Lung microvascular endothelial cell (primary cell): Measurements from ENCODE around the gene TRAF3IP1. TPM values are rescaled to one million over a fixed set of nuclear protein-coding genes. Genes with fewer than 3 reads are reported as not detected.
A peak's percentile ranks its signal among the peaks of the same experiment; 100 is the strongest.
"Not testable (repeated sequence)": the region's sequence is repeated elsewhere in the genome, so short reads cannot be mapped to it uniquely, and the experiment has no call there.

Source experiments
- DNase-seq, 2 donors: peaks; one replicate each; pipeline versions ENCODE4 v3.0.0 to v3.0.0-alpha.2; 2010; ENCODE audit warnings: low read depth in 2 of 2
- total RNA-seq: library from RNA; depleted of rRNA; stranded (reverse); fragments of >200 nt; gene quantifications from 2 replicates; pipeline ENCODE4 v1.2.1, GENCODE V29; 2014

TRAF3IP1 gene
- total RNA-seq, 1 donor from 2014 or later, result 2.6 TPM

DNA sequence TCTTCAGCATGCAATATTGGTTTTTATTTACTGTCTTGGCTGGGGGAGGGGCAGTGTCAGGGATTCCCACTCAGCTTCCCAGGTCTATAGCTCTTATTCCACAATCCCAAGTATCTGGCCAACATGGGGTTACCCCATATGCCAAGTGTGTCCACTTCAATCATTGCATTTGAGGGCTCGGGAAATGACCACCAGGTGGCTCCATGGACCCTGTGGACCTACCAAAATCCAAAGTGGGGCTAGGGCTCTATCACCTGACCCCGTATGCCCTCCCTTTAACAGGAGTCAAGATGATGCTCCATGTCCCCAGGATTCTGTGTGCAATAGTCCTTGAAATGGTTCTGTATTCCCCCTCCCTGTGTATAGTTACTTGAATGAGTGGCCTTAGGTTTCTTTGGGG is 12.1 kb upstream of the TRAF3IP1 start:
- DNase-seq, result no peak

DNA sequence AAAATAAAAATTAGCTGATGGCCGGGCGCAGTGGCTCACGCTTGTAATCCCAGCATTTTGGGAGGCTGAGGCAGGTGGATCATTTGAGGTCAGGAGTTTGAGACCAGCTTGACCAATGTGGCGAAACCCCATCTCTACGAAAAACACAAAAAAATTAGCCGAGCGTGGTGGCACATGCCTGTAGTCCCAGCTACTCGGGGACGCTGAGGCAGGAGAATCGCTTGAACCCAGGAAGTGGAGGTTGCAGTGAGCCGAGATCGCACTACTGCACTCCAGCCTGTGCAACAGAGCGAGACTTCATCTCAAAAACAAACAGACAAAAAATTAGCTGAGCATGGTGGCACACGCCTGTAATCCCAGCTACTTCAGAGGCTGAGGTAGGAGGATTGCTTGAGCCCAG is 9.6 kb upstream of the TRAF3IP1 start:
- DNase-seq, result not testable (repeated sequence)

DNA sequence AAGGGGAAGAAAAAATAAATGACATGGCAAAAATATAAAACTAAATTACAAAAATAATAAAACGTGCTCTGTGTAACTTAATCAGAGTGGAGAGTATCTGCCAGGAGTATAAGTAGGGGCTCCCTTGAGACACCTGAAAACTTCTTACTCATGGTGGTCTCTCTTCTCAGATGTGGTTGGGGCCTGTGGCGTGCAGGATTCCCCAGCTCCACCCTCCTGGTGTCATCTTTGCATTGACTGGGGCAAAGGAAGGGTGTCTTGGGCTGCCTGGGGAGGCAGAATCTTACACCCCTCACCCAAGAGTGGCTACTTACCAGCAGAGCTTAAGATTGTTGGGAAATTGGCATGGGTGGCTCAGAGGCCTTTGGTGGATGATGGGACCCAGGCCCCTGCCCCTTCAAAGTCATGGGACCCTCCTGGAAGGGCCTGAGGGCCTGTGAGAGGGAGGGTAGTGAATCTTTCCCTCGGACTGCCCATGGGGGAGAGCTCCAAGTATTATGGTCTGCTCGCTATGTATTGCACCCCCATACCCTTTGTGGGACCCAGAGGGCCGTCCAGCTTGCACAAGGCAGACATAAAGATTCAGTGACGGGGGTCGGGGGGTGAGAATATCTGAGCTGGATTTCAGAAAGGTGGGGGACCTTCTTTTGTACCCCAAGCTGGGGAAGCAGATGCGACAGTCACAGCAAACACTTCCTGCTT is 6.9 kb upstream of the TRAF3IP1 start:
- no peak for DNase-seq

- DNase-seq, result no peak
Observed at GRCh38 chr2:238313991-238314350, 6.3 kb upstream of the TRAF3IP1 start.

- DNase-seq, result no peak
Observed at GRCh38 chr2:238314576-238314975, 5.7 kb upstream of the TRAF3IP1 start.

DNA sequence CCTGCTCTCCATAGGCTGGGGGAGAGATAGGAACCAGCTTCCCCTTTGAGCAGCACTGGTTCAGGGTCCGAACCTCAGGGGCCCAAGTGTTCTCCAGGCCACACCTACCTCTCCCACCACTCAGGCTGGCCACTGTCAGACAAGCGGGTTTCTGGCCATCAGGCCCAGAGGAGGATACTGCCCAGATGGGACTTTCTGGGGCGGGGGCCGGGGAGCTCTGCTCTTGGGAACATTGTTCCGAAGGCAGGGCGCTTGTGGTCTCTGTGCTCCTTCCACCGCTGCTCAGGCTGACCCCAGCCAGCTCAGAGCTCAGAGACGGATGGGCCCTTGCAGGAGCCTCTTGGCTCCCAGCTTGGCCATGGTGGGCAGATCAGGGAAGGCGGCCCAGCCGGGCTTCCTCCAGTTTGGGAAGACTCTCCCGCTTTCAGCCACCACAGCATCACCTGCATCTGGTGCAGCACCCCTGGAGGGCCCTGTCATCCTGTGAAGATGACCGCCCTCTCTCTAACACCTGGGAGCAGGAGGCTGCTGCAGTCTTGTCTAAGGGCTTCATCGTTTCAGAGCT is 5.2 kb upstream of the TRAF3IP1 start:
- no peak for DNase-seq

DNA sequence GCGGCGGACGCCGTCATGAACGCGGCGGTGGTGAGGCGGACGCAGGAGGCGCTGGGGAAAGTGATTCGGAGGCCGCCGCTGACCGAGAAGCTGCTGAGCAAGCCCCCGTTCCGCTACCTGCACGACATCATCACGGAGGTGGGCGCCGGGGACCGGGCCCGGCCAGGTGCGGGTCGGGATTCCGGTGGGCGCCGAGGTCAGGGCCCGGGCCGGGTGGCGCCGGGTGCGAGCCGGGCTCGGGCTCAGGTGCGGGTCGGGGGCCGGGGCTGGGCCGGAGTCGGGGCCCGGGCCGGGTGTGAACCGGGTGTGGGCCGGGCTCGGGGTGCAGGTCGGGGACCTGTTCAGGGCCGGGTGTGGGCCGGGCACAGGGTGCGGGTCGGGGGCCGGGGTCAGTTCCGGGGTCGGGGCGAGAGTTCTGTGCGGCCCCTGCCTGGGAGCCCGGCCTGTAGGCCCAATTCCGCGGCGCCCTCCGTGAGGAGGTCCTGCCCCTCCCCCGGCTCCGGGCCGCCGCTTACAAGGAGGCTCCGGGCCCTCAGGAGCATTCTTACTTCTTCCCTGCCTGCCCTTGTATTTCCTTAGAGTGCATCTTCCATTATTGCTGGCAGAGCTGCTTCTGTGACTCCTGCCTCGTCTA is 447 bp downstream of the TRAF3IP1 start:
- peak in 1 of 2 donors; percentile 10 for DNase-seq

GRCh38 chr2:238321467-238321866 is 1.1 kb downstream of the TRAF3IP1 start:
- DNase-seq, result no peak

DNA sequence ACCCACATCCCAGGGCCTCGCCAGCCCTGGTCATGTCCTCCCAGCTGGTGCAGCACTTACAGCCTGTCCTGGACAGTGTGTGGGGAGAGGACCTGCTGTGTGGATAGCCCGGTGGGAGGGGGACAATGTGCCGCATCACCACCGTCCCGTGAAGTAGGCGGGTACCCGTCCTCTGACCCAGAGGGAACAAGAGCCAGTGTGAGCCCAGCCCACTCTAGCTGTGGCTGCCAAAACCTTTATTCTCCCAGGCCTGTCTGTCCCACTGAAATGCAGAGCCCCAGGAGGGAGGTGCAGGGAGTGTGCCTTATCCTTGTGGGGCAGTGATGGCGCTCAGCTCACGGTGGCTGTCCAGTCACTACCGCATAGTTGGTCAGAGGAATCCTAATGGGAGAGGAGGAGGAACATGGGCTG is 1.7 kb downstream of the TRAF3IP1 start:
- no peak for DNase-seq

DNA sequence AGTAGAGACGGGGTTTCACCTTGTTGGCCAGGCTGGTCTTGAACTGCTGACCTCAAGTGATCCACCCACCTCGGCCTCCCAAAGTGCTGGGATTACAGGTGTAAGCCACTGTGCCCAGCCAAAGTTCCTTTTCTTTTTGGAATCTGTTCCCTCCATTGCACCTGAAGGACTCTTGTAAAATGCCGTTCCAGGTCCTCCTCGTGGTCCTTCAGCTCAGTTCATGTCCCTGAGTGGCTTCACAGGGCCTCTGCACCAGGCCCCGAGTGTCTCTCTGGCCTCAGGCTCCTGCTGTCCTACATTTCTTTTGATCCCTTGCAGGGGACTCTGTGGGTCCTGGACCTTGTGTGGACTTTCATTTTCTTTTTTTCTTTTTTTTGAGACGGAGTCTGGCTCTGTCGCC is 3.9 kb downstream of the TRAF3IP1 start:
- DNase-seq, result not testable (repeated sequence)

GRCh38 chr2:238325694-238326093 is 5.4 kb downstream of the TRAF3IP1 start:
- DNase-seq, result no peak

- no peak for DNase-seq
Observed at GRCh38 chr2:238326801-238327365, 6.6 kb downstream of the TRAF3IP1 start.

GRCh38 chr2:238327751-238328150 is 7.4 kb downstream of the TRAF3IP1 start:
- DNase-seq, result no peak

- DNase-seq, result no peak
Observed at GRCh38 chr2:238330391-238330790, 10.1 kb downstream of the TRAF3IP1 start.

DNA sequence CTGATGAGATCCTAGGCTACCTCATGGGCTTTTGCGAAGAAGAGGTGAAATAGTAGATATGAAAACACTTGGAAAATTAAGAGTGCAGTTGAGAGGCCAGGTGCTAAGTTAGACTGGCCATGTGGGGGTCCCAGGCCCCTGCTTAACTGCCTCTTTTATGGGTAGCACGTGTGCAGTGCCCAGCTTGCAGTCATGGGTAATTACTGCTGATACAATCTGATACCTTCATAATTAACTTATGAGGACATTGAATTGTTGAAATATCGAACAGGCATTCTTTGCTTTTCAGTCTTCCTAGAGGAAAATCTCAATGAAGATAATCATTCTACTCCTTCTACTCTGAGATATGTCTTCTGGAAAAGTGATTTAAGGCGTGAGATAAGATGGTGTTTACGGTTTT is 11.6 kb downstream of the TRAF3IP1 start:
- DNase-seq, result no peak

GRCh38 chr2:238334885-238335284 is 14.6 kb downstream of the TRAF3IP1 start:
- no peak for DNase-seq

DNA sequence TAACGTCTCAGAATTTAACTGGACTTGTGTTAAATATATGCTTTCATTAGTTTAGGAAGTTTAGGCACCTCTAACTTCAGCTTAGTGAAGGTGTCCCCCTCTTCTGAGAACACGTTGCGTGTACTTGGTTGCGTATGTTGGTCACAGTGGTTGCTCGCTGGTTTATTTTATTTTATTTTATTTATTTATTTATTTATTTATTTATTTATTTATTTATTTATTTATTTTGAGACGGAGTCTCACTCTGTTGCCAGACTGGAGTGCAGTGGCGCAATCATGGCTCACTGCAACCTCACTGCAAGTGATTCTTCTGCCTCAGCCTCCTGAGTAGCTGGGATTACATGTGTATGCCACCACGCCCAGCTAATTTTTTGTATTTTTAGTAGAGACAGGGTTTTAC is 15.3 kb downstream of the TRAF3IP1 start:
- DNase-seq, result not testable (repeated sequence)

DNA sequence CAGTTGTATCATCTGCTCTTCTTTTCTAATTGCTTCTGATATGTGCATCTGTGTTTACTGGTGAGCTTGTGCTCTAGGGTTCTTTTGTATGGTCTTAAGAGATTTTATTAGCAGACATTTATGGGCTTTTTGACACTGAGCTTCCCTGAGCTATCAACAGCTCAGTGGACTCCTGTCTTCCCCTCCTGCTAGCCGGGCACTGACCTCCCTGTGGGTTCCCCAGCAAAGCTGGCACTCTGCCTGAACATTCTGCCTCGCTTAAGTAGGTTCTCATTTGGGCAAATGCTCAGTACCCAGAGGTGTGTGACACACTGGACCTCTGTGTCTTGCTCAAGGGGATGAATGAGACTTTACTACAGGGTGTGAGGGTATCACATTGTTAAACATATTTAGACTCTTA is 15.8 kb downstream of the TRAF3IP1 start:
- no peak for DNase-seq

DNA sequence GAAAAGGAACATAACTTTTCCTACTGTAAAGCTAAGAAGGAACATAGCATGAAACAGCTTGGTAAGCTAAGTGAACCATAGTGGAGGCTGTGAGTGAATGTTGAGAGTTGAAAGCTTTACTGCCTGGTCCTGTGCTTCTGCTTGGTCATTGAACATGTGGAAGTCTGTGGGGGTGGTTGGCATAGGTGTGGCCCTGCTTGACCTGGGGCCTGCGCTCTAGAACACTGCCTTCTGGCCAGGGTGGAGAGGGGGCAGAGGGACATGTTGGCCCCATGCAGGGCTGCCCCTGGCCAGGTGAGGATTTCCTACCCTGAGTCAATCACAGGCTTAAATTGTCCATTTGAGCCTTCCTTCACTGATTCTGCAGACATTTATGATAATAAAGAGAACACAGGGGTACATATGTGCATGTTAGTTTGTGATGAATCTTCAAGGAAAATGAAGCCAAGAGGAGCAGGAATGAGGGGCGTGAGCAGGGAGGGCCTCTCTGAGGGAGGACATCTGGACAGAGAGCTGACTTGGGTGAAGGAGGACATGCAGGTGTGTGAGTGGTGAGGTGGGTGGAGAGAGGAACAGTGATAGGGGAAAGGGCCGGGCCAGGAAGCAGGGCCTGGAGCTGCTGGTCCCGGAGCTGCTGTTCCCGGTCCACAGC is 16.6 kb downstream of the TRAF3IP1 start:
- DNase-seq, result no peak

DNA sequence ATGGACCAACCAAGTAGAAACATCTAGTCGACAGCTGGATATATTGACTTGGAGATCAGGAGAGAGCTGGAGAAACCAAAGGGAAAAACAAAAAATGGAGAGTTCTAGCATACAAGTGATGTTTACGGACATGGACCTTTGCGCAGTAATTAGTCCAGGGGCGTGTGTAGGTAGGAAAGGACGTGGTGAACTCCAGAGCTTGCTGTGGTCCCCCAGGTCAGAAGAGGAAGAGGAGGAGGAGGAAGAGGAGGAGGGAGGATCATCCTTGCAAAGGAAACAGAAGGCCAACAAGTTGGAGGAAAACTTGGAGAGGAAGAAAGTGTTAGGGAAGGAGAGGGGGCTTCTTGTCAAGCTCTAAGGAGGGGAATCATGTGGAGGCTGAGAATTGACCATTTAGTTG is 17.5 kb downstream of the TRAF3IP1 start:
- DNase-seq, result no peak

GRCh38 chr2:238338710-238339394 is 18.5 kb downstream of the TRAF3IP1 start:
- no peak for DNase-seq

DNA sequence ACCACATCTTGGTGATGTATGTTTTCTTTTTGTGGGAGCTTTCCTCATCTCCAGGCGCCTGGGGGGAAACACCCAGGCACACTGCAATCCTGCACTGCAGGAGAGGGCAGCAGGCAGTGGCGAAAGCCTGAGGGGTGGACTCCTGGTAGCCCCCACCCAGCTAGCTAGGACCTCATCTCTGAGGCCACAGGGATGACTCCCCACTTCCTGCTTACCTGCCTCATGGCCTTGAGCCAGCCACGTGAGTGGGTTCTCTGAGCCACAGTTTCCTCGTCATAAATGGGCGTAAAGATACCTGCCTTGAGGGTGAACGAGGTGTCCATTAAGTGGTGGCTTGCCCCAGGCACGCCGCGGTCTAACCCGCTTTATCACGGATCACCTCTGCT is 19.1 kb downstream of the TRAF3IP1 start:
- no peak for DNase-seq
